NCI-H187 (cell line): ENCODE data around the gene FIGLA.

ENCODE experiments used
- DNase-seq, 2 experiments: peaks; one replicate each; lab custom pipeline; 2025; lab: John Stamatoyannopoulos, UW

The FIGLA gene

GRCh38 chr2:70790136-70790828, at the start of gene FIGLA:
Gene FIGLA (minus strand): TSS chr2:70790643. CDS start chr2:70790638, 5 bp downstream.
- no peak for DNase-seq

GRCh38 chr2:70837980-70838925, 47.8 kb upstream of the FIGLA start:
- no peak for DNase-seq

GRCh38 chr2:70835643-70836042, 45.2 kb upstream of the FIGLA start, which contains the start of gene CD207:
Gene CD207 (minus strand): TSS chr2:70835816. CDS start chr2:70835776, 40 bp downstream.
- DNase-seq = no peak

- no peak for DNase-seq
Observed at GRCh38 chr2:70834881-70835280, 44.4 kb upstream of the FIGLA start.

GRCh38 chr2:70834106-70834505, 43.7 kb upstream of the FIGLA start:
- DNase-seq = no peak

GRCh38 chr2:70833246-70833645, 42.8 kb upstream of the FIGLA start:
- DNase-seq = no peak

- DNase-seq = no peak
Observed at GRCh38 chr2:70832386-70832785, 41.9 kb upstream of the FIGLA start.

GRCh38 chr2:70831861-70832260, 41.4 kb upstream of the FIGLA start:
- no peak for DNase-seq

- DNase-seq = no peak
Observed at GRCh38 chr2:70830366-70830765, 39.9 kb upstream of the FIGLA start.

- DNase-seq = no peak
Observed at GRCh38 chr2:70829916-70830315, 39.5 kb upstream of the FIGLA start.

GRCh38 chr2:70828914-70829824, 38.7 kb upstream of the FIGLA start:
- DNase-seq = no peak

- no peak for DNase-seq
Observed at GRCh38 chr2:70828115-70828514, 37.7 kb upstream of the FIGLA start.

GRCh38 chr2:70827388-70827787, 36.9 kb upstream of the FIGLA start:
- no peak for DNase-seq

- no peak for DNase-seq
Observed at GRCh38 chr2:70826696-70827350, 36.4 kb upstream of the FIGLA start.

GRCh38 chr2:70823249-70823648, 32.8 kb upstream of the FIGLA start:
- DNase-seq = no peak

- DNase-seq = no peak
Observed at GRCh38 chr2:70822843-70823242, 32.4 kb upstream of the FIGLA start.

GRCh38 chr2:70820499-70820898, 30.1 kb upstream of the FIGLA start, which contains the start of gene CLEC4F:
Gene CLEC4F (minus strand): TSS chr2:70820599. CDS start chr2:70820523, 76 bp downstream.
- no peak for DNase-seq

- no peak for DNase-seq
Observed at GRCh38 chr2:70817284-70817954, 27.0 kb upstream of the FIGLA start.

GRCh38 chr2:70816726-70817125, 26.3 kb upstream of the FIGLA start:
- DNase-seq = no peak
